GM18519 (cell line): ENCODE measurements around the gene FGD4.
"Not testable (repeated sequence)": the region's sequence is repeated elsewhere in the genome, so short reads cannot be mapped to it uniquely, and the experiment has no call there.

Experiments used
- ATAC-seq: cut with Tn5 transposase; IDR thresholded peaks from one replicate; pipeline ENCODE4 v1.9.1; 2021; ENCODE audit warnings: mild to moderate bottlenecking, moderate library complexity; ENCODE audit not compliant: unreplicated experiment, low FRiP score

FGD4 gene

GRCh38 chr12:32548691-32549281, 149.4 kb downstream of the FGD4 start:
- ATAC-seq: no peak

DNA sequence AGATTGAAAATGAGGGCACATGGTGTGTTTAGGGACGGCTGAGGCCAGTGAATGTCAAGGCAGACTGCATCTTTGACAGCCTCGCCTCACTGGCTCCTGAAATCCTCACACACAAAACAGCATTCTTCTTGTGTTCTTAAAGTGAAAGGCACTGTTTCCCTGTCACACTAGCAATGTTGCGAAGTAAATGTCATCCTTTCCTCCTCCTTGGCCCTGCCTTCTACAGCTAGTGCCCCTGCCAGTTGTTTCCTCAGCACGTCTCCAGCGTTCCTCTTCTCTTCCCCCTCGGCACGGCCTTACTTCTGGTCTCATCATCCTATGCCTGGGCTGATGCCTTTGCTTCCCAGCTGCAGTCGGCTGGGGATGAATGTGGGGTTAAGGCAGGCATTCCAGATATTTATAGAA, 150.3 kb downstream of the FGD4 start:
- ATAC-seq: no peak

GRCh38 chr12:32551058-32551457, 151.7 kb downstream of the FGD4 start:
- no peak for ATAC-seq

GRCh38 chr12:32558903-32559302, 159.5 kb downstream of the FGD4 start:
- ATAC-seq: peak; percentile 97

GRCh38 chr12:32559434-32559833, 160.1 kb downstream of the FGD4 start:
- ATAC-seq: no peak

DNA sequence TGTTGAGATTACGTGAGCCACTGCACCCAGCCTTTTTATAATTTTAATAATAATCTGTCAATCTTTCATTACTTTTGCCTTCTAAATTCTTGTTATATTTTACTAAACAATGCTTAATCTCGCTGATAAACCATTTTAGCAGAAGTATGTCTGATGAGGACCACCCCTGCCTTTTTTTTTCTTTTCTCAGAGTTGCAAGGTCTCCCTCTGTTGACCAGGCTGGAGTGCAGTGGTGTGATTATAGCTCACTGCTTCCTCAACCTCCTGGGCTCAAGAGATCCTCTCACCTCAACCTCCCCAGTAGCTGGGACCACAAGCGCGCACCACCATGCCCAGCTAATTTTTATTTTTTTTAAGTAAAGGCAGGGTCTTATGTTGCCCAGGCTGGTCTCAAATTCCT, 161.2 kb downstream of the FGD4 start:
- ATAC-seq: no peak

DNA sequence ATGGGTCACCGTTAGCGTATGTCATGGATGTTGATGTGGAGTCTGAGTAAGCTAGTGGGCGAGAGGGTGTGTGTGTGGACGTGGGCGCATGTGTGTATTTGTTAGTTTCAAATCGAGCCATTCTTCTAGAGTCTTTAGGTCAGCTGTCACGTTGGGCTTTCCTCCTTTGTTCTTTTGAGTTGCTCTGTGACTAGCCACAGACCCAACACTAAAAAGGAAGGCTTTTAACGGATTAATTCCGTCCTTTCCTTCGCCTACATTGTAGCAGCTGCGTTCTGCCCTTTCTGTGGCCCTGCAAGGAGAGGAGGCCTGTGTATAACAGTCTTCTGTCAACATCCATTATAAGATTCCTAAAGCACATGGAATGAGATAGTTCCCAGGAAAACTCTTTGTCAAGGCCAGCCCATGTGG, 162.6 kb downstream of the FGD4 start:
- ATAC-seq: no peak

DNA sequence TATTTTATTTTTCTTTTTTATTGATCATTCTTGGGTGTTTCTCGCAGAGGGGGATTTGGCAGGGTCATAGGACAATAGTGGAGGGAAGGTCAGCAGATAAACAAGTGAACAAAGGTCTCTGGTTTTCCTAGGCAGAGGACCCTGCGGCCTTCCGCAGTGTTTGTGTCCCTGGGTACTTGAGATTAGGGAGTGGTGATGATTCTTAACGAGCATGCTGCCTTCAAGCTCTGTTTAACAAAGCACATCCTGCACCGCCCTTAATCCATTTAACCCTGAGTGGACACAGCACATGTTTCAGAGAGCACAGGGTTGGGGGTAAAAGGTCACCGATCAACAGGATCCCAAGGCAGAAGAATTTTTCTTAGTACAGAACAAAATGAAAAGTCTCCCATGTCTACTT, 163.1 kb downstream of the FGD4 start:
- not testable (repeated sequence) for ATAC-seq

DNA sequence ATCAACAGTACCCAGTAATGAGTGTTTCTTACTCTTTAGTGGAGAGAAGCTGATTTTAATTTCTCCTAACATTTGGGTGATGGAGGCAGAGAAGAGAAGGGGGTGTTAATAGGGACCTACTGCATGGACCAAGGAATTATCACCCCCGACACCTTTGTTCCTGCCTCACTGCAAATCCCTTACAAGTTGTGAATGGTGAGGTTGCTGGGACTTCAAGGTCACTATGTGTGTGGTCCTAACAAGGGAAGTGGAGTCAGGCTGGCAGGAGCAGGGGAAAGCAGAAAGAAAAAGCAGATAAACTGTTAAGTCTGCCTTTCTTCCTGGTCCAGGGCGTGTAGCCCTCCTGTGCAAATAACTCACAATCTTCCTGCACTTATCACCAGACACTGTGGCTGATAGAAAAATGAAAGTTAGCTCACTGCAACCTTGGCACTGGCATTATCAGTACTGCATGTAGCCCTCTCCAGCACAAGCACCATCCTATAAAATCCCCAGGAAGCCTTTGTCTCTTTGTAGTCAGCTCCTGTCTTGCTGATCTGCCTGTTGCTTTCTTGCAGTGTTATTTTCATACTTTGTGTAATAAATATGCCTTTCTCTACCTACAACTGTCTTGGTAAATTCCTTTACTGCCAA, 167.4 kb downstream of the FGD4 start:
- no peak for ATAC-seq

- no peak for ATAC-seq
Measured at GRCh38 chr12:32567296-32567674, 167.9 kb downstream of the FGD4 start.

- no peak for ATAC-seq
Measured at GRCh38 chr12:32568228-32568627, 168.9 kb downstream of the FGD4 start.

DNA sequence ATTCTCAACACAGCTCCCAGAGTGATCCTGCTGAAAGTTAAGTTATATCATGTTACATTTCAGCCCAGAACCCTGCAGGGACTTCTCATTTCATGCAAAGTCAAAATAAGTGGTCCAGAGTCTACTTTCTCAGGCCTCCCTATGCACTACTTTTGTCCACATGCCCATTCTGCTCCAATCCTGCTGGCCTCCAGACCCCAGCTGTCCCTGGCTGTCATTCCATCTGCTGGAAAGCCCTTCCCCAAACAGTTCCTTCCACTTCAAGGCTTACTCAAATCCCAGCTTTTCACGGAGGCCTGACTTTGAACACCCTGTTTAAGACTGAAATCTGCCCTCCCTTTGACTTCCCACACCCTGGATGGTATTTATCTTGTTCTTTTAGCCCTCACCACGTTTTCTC, 169.9 kb downstream of the FGD4 start:
- no peak for ATAC-seq

- ATAC-seq: no peak
Measured at GRCh38 chr12:32574585-32574984, 175.2 kb downstream of the FGD4 start.

DNA sequence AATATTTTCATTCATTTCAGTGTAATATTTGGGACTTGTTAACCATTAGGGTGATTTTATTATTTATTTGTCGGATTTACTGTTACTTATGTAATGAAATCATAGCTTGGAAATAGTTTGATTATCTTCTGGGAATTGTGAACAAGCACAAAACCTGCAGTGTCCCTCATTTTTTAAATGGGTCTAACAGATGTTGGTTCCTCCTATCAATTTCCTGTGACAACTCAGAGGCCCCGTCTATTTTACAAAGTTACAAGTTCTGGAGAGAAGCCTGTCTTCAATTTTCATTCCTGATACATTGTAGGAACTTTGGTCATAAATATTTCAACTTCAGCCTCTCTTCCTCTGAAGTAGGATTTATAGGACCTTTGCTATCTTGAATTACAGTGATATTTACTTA, 178.0 kb downstream of the FGD4 start:
- ATAC-seq: no peak

DNA sequence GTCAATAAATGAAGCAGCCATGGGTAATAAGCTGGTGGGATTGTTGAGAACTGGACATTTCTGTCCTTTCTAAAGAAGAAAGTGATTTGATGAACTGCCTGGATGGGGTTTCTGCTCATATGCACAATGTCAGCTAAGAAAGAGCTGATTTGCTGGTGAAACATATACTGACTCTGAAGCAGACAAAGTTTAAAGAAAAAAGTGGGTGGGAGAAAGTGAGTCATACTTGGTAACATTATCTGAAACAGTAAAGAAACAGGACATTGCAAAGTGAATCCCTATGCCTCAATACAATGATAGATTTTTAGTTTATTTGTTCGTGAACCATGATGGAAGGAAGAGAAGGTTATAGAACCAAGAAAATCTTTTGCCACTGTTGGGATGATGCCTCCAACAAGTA, 184.2 kb downstream of the FGD4 start:
- ATAC-seq: no peak

- ATAC-seq: no peak
Measured at GRCh38 chr12:32585680-32586079, 186.3 kb downstream of the FGD4 start.

DNA sequence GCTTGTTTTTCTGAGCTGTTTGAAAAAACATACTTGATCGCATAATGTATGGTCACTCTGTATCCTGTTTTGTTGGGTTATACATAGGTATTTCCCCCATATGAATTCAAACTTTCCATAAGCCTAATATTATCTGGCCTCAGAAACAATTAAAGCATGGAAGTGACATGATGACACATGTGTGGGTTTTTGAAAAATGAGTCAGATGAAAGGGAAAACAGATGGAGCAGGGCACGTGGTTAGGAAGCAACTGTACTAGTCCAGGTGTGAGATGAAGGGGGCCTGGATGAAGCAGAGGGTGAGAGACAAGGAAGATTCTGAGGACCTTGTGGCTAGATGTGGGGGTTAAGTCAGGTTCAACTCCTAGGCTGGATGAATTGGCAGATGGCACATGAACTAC, 187.0 kb downstream of the FGD4 start:
- no peak for ATAC-seq

GRCh38 chr12:32587581-32588495, 188.5 kb downstream of the FGD4 start:
- no peak for ATAC-seq

DNA sequence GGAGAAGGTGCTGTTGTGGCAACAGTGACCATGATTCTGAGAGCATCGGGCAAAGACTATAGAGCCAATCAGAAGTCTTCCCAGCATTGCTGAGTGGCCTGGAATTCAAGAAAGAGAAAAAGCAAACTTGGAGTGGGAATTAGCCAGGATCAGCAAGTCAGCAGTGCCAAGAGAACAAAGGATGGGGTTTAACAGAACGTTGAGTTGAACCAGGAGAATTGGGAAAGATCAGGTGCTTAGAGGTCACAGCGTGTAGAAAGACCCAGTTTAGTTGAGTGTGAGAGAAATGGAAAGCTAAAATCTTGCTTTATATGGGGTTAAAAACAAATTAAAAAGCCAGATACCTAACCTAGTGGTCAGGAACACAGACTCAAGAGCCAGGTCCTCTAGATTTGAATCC, 189.2 kb downstream of the FGD4 start:
- no peak for ATAC-seq

DNA sequence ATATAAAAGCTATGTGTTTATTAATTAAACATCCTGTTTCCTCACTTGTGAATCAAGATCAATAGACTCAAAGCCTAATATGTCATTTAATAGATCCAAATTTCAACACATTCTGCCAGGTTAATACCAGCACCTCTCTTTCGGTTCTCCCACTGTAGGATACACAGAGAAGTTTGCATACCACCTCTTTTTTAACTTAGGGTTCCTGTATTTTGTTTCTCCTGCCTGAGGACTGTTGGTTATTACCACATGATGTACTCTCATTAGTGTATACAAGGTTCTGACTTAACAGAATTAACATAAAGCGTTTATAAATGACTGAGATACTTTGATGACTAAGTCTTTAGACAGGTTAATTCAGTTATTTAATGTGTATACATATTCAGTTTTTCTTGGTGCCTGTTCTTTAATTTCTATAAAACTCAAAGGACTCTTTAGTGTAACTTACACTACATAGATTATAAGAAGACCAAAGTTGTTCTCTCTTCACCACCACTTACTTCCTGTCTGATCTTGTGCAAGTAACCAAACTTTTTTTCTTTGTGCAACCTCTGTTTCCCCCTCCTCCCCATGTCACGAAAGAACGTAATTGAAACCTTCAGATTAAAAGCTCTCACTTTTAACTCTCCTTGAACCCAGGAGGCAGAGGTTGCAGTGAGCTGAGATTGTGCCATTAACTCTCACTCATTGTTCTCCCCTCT, 190.0 kb downstream of the FGD4 start:
- peak; percentile 58 for ATAC-seq

GRCh38 chr12:32595251-32595650, 195.9 kb downstream of the FGD4 start:
- no peak for ATAC-seq
